Stomach (tissue), 4 donors: ENCODE data around the gene NISCH.

Source experiments
- CTCF ChIP-seq, 7 experiments: fragments of 450-650 bp in 4 of 7; fragments of 200-600 bp in 3 of 7; sonication (generic) in 3 of 7; IDR thresholded peaks; one replicate each; pipeline ENCODE4 v1.5.1; 2016 to 2019; ENCODE audit warnings: antibody characterized with exemption in 7 of 7, control low read depth in 2 of 7, mild to moderate bottlenecking in 1 of 7
- EP300 ChIP-seq: sonication (generic); formaldehyde crosslinking; IDR thresholded peaks from one replicate; pipeline ENCODE4 v1.6.1; 2017; ENCODE audit warnings: antibody characterized with exemption
- POLR2A ChIP-seq, 4 donors: fragments of 450-650 bp; IDR thresholded peaks; one replicate each; pipeline ENCODE4 v1.6.1; 2016; ENCODE audit warnings: antibody characterized with exemption in 4 of 4, control low read depth in 2 of 4, mild to moderate bottlenecking in 1 of 4, moderate library complexity in 1 of 4
- POLR2AphosphoS5 ChIP-seq, 3 donors: sonication (generic); formaldehyde crosslinking; IDR thresholded peaks; one replicate each; pipeline ENCODE4 v1.6.1; 2016; ENCODE audit warnings: antibody characterized with exemption in 3 of 3

- TF ChIP-seq CTCF (IDR thresholded peaks at IDR 0.05) (no peak), POLR2A (IDR thresholded peaks at IDR 0.05) (no peak), EP300 (no peak), POLR2AphosphoS5 (IDR thresholded peaks at IDR 0.05) (no peak)
Measured at GRCh38 chr3:52511509-52511908, 56.1 kb downstream of the NISCH start.
